GM19395 (cell line): ENCODE data around the gene DPP6.

Experiments
- ATAC-seq: cut with Tn5 transposase; IDR thresholded peaks from one replicate; pipeline ENCODE4 v1.9.1; 2021; ENCODE audit warnings: mild to moderate bottlenecking, moderate library complexity; ENCODE audit not compliant: unreplicated experiment

Gene DPP6

DNA sequence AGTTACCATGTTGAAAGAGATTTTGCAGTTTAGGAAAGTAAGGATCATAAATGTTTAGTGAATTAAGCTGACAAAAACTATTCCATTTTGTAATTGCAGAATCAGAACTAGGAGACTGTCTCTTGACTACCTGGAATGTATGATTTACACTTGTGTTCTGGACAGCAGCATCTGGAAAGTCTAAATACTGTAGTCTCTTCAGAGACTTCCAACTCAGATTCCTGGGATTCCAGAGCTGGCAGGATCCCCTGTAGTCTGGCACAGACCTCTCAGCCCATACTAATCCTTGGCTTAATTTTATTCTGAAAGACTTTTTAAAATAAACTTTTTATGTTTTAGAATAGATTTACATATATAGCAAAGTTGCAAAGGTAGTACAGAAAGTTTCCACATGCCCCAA lies 452.7 kb downstream of the DPP6 start:
- no peak for ATAC-seq

DNA sequence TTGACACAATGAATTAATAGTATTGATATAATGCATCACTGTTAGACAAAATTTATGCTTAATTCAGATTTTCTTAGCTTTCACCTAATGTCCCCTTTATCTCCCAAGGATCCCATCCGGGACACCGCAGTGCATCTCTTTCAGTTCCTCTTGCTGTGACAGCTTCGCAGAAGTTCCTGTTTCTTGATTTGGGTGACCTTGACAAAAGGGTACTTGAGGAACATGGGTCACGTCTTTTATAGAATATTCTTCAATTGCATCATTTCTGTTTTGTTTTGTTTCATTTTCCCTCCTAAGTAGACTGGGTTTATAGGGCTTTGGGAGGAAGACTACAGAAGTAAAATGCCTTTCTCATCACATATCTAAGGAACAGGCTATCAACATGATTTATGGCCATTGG lies 453.2 kb downstream of the DPP6 start:
- no peak for ATAC-seq

DNA sequence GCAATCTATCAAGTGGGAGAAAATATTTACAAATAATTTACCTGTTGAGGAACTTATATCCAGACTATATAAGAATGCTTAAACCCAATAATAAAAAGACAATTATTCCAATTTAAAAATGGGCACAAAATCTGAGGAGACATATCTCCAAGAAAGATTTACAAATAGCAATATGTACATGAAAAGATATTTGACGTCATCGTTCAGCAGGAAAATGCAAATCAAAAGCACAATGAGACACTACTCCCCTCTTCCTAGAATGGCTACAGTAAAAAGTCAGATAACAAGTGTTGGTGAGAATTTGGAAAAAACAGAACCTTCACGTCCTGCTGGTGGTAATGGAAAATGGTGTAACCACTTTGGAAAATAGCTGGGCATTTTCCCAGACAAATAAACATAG lies 457.0 kb downstream of the DPP6 start:
- no peak for ATAC-seq

DNA sequence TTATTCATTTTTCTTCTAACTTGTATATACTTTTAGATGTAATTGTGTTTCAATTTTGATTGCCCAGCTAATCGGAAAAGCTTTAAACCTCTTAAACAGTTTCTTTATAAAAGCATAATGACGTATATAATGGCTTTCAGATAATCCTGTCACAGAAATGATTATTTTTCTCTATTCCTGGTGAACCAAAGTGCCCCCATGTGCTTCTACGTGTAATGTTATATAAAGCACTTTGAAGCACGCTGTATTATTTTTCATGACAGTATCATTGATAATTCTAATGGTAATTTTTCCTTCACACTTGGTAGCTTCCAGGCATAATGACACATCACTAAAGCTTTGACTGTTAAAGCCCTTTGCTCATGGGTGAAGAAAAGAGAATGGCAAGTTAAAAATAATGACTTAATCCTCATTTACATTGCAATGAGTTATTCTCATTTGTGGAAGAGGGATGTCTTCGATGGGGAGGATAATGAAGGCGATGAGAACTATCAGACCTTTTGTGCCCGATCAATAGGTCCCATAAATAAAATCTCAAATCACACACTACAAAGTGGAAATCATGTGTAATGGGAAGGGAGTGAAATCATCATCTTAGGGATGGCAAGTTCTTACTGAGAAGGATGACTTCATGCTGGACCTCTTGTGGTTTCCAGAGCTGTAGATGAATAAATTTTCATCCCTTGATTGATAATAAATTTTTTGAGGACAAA lies 460.1 kb downstream of the DPP6 start:
- ATAC-seq = no peak

DNA sequence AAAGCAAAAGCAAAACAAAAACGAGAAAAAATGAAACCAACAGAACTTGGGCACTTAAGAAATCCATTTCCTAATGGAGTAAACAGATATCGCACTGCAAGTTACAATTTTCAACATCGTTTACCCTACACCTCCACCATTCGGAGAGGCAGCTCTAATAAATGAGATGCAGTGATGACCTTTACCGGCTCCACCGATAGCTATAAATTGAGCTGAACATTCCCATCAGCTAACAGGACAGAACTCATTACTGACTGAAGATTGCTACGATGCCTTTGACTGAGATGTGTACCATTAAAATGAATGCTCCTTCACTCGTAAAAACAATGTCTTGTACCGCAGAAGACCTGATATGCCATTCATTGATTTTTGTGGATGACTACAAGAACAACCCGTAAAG lies 465.6 kb downstream of the DPP6 start:
- no peak for ATAC-seq

DNA sequence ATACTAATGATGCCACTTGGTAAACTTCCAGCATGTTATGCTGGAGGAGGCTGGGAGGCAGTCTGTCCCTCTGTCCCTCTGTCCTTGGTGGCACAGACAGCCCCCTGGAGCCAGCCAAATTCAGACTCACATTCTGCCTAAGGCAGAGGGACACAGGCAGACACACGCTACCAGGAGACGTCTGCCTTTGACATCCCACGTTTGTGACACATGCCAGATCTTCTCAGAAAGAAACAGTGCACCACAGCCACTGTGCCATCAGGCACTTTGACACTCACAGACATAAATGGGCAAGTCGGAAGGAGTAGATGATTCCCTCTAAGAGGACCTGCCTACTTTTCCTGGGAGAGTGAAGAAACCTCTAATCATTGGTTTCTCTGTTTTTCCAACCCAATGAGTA lies 467.0 kb downstream of the DPP6 start:
- ATAC-seq = no peak

DNA sequence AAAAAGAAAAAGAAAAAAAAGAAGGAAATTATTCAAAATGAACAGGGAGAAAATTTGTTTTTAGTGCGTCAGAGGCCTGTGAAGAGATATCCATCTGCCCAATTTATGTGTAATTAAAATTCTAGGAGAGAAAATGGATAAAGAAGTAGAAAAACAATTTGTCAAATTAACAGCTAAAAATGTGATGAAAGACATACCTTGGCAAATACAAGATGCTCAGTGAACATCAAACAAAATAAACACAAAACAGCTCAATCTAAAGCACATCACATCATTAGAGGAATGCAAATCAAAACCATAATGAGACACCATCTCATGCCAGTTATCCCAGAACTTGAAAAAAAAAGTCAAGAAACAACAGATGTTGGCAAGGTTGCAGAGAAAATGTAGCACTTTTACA lies 477.9 kb downstream of the DPP6 start:
- ATAC-seq = no peak

DNA sequence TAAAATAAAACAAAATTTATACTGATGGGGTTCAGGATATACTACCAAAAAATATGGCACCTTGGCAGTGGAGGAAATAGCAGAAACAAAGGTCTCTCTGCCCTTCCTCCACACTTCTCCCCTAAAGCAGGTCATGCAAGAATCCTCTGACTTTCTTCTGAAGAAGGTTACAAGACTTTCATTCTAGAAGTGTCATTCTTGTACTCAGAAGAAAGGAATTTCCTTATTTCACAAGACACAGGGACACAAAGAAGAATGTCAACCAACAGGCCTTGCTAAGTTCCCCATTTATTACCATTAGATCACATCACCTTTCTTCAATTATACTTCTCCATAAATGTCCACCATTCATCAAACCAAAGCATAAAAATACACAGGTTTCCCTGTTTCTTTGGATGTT lies 480.6 kb downstream of the DPP6 start:
- ATAC-seq = no peak

DNA sequence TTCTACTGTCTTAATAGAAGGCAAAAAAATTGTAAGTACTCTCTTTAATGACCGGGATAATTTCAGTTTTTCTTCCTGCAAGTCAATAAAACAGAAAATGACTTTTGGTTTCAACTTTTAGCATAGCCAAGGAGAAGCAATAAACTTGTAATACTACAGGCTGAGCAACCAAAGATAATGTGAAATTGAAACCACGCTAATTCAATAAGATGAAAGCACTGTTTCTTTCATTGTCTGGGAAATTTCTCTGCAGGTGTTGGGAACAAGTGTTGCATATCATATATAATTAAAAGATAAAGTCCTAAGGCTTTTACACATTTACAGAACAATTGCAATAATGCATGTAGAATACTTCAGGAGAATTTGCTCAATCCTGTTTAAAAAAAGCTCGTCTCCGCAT lies 488.4 kb downstream of the DPP6 start:
- no peak for ATAC-seq

DNA sequence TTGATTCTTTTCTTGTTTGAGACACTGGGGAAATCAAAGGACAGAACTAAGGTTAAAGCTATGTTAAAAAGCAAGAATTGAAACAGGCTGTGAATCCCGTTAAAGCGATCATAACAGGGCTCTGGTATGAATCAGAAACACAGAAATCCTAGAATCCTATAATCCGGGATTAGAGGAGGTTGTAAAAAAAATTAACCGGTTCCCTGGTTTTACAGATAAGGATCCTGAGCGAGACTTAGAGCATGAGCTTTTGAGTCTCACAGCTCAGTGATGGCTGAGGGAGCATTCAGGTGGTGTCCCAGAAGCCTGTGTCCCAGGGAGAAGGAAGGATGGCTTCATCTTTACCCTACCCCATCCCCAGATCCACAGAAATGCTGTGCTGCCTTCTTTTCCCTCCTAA lies 489.4 kb downstream of the DPP6 start:
- ATAC-seq = no peak

DNA sequence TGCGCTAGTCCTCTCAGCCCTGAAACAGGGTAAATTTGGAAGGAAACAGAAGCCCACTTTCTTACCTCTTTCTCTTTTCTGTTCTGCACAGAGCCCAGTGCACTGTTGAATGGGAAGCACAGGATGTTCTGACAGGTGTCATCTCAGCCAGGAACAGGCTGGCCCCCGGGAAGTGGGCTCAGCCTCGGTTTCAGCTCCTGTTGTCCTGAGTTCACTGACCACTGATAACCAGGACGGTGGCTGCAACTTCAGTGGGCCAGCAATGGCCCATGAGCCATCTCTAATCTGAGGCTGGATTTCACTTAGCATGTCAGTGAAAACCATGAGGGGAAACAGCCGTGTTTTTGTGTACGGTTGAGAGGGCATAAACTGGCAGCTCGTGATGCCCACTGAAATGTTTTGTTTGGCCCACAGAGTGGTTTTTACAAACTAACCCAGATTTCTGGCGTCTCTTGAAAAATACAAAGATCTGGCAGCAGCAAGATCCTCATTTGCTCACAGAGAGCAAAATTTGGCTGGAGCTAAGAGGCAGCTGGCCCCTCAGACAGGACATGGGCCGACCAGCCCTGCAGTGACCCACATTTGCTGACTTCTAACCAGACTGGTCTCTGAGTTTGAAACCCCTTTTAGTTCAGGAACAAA lies 494.9 kb downstream of the DPP6 start:
- ATAC-seq = no peak

DNA sequence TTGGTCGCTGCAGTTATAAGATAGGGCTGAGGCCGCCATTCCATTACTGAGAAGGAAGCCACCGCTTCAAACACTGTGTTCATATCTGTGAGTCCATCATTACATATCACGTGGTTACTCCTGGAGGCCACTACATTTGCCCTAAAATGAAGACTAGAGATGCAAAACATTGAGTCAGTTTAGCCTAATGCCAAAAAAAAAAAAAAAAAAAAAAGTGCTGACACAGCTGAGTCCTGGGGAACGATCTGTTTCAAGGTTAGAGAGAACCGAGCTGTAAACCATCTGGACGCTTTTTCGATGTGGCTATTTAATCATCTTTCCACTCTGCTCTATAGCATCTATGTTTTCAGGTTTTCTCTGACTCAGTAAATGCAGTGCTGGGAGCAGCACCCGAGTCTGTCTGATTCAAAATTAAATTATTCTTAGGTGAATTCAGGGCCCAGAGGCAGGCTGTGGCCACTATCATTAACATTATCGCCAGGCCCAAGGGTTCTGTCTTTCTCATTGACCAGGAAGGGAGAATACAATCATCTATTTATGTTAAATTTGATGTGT lies 501.6 kb downstream of the DPP6 start:
- no peak for ATAC-seq

DNA sequence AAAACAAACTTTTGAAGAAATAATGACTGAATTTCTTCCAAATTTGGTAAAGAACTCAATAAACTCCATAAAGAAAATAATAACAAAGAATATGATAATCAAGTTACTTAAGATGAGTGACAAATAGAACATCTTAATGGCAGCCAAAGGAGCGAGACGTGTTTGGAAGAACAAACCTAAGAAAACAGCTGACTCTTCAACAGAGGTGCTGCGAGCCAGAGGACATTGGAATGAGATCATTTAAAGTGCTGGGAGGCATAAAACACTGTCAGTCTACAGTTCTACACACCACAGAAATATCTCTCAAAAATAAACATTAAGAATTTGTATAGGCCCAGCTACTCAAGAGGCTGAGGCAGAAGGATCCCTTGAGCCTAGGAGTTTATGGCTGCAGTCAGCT lies 507.3 kb downstream of the DPP6 start:
- no peak for ATAC-seq

DNA sequence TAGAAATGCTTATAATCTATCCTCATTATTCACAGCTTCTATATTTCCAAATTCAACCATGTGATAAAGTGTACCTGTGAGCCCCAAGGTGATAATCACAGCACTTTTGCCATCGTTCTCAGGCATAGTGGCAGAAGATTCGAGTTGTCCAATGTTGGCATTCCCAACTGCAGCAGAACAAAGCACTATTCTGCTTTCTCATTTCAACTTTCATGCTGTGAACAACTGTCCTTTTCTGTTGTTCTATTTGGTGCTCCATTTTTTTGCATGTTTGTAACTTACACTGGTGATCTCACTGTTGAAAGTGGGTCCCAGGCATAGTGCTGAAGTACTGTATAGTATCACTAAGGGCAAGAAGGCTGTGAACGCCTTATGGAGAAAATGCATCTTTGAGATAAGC lies 512.5 kb downstream of the DPP6 start:
- no peak for ATAC-seq

DNA sequence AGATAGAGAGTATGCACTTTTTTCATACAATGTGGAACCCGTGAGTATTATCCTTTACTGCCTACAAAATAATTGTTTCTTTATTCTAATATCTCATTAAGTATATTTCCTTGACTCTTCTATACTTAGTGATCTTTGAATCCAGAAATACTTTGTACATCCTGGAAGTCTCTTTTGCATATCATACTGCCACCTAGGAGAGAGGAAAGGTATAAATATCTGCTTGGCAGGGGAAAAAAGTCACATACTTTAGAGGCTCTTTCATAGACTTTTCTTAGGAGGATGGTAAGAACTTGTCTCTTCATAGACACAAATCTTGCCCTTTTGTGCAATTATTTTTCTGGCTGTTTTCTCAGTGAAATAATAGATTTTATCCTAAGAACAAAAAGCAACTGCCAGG lies 514.7 kb downstream of the DPP6 start:
- ATAC-seq = no peak

DNA sequence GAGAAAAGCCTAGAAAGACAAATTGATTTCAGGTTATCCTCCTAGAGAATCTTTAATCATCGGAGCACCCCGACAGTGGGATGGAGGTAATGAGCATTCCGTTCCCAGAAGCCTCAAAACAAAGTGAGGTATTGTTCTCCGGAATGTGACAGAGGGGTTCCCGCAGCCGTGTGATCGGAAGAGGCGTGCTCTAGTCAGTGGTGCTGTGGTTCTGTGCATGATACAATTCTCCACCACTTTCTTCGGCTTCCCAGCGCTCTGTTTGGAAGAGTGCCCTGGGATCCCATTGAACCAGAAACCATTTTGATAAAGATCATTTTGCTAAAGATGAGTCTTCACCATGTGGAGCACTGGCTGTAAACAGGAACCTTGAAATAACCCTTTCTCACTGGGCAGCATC lies 516.1 kb downstream of the DPP6 start:
- ATAC-seq = no peak

DNA sequence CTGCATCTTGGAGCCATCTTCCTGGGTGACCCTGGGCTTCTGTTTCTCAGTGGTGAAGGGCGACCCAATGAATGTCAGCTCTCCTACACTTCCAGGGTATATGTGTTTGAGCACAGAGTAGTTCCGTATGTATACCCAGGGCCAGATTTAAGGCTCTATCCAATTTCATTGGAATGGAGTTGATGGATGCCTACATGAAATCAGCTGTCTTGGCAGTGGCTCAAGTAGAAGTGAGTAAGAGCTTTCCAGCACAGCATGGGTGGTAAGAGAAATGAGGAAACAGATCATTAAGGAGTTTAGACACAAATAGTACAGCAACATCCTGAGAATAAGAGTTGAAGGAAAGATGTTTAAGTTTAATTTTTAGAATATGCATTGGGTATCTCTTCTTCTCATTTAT lies 517.7 kb downstream of the DPP6 start:
- no peak for ATAC-seq

DNA sequence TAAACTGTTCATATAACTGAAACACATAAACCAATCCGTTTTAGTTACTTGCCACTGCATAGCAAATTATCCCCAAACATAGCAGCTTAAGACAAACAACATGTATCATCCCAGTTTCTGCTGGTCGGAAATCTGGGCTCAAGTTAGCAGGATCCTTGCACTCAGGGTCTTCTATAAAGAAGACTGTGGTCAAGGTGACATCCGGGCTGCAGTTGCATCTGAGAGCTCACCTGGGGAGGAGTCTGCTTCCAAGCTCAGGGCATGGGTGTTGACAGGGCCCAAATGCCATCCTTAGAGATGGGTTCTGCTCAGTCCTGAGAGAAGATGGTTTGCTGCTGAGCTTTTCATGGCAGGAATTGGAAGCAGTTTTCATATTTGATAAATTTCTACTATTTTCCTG lies 519.6 kb downstream of the DPP6 start:
- ATAC-seq = no peak

DNA sequence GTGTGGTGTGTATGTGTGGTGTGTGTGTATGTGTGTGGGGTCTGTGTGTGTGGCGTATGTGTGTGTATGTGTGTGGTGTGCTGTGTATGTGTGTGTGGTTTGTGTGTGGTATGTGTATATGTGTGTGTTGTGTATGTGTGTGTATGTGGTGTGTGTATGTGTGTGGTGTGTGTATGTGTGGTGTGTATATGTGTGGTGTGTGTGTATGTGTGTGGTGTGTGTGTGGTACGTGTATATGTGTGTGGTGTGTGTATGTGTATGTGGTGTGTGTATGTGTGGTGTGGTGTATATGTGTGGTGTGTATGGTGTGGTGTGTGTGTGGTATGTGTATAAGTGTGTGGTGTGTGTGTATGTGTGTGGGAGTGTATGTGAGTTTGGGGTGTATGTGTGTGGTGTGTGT lies 522.0 kb downstream of the DPP6 start:
- ATAC-seq = no peak

DNA sequence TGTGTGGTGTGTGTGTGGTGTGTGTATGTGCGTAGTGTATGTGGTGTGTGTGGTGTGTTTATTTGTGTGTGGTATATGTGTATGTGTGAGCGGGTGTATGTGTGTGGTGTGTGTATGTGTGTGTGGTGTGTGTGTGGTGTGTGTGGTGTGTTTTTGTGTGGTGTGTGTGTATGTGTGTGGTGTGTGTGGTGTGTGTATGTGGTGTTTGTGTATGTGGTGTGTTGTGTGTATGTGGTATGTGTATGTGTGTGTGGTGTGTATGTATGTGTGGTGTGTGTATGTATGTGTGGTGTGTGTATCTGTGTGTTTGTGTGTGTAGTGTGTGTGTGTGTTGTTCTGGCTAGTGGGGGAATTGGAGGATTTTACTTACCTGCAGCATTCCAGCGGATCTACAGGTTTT lies 523.3 kb downstream of the DPP6 start:
- no peak for ATAC-seq

DNA sequence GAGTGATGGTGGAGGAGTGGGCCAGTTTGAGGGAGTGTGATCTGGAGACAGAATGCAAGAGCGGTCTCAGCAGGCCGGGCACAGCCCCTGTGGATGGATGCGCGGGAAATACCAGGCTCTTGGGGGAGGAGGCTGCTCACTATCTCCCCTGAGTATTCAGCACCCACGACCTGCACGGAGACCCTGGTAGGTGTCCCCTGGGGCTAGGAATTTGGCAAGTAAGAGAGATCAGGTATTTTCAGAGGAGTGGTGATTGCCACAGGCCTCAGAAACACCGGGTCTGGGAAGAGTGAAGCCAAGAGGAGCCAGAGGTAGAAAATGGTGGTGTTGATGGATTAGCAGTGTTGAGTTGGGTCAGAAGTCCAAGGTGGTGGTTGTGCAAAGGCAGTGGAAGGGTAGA lies 524.4 kb downstream of the DPP6 start:
- ATAC-seq = no peak

DNA sequence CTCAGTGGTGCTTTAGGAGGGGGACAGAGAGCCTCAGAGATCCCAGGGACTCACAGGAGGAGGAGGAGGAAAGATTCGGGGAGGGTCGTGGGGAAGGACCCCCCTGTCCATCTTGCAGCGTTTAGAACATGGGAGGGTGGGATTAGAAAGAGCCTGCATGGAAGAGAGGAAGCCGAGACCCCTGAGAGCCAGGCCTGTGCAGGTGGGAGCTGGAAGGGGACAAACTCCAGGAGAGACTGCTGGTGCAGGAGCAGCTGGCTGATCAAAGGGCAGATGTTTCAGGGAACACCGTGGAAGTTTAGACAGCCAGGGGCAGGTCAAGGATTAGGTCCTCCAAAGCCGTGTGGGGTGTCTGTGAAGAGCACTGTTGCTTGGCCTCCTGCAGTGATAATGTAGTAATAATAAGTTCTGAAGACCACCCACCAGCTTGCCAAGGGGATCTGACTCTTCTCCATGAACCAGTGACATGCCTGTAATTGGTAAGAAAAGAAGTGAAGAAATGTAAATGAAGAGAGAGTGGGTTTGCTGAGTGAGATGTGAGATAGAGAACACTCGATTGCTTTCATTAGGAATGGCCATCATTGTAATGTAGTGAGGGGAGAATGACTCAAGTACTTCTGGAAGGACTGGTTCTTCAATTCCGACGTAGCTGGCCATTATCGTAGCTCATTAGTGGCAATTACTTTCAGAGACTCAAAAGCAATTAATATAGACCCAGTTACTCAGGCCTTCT lies 525.1 kb downstream of the DPP6 start:
- no peak for ATAC-seq
